HG02571 (cell line): ENCODE results near the gene LSM5.
"Not testable (repeated sequence)": the region's sequence is repeated elsewhere in the genome, so short reads cannot be mapped to it uniquely, and the experiment has no call there.

ENCODE experiments used
- ATAC-seq: cut with Tn5 transposase; IDR thresholded peaks from one replicate; pipeline ENCODE4 v1.9.1; 2021; ENCODE audit warnings: mild to moderate bottlenecking, moderate library complexity; ENCODE audit not compliant: unreplicated experiment

The LSM5 gene

DNA sequence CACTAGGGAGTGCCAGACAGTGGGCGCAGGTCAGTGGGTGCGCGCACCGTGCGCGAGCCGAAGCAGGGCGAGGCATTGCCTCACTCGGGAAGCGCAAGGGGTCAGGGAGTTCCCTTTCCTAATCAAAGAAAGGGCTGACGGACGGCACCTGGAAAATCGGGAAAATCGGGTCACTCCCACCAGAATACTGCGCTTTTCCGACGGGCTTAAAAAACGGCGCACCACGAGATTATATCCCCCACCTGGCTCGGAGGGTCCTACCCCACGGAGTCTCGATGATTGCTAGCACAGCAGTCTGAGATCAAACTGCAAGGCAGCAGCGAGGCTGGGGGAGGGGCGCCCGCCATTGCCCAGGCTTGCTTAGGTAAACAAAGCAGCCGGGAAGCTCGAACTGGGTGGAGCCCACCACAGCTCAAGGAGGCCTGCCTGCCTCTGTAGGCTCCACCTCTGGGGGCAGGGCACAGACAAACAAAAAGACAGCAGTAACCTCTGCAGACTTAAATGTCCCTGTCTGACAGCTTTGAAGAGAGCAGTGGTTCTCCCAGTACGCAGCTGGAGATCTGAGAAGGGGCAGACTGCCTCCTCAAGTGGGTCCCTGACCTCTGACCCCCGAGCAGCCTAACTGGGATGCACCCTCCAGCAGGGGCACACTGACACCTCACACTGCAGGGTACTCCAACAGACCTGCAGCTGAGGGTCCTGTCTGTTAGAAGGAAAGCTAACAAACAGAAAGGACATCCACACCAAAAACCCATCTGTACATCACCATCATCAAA lies 25.4 kb downstream of the LSM5 start:
- not testable (repeated sequence) for ATAC-seq

DNA sequence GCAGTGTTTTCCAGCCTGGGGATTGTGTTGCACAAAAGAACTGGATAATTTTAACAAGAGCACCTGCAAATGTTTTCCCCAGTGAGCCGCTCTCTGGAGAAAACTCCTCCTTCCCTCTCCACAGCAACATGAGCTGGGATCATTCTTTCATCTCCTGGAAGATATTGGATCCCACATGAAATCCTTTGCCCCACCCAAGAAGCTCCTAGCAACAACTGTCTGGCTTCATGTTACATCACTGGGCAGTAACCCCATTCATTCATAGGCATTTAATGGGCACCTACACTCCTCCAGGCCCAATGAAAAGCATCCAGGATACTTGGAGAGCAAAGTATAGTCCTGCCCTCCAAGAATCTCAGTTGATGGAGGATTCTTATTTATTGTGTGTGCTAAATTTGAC lies 27.2 kb downstream of the LSM5 start:
- no peak for ATAC-seq

DNA sequence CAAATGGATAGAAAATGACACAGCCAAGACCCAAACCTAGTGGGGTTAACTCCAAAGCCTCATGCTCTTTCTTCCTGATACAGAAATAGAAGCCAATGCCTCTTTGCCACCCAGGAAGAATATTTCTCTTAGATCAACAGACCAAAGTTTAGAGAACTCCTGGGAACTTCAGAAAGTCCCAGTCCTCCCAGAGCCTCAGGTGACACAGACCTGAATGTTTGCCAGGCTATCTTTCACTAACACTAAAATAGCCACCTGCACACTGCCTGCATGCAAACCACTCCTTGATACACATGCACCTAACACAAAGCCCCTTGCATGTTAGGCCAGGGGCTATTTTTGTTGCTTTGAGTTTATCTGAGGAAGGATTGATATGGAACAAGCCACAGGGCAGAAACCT lies 27.7 kb downstream of the LSM5 start:
- no peak for ATAC-seq

DNA sequence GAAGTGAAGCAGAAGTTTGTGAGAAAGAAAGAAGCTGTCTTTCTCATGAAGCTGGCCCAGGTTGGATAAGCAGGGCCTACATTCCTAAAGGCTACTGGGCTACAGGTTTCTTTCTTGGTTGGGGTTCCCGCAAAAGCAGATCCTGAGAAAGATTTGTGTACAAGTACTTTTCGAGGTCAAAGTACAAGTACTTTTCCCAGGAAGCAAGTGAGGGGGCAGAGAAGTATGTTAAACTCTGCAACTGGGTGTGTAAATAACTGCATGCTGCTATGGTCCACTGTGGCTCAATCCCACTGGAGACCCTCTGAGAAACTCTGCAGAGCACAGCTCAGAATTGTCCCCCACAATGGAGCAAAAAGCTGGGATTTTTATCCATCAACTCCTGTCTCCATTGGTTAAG lies 28.7 kb downstream of the LSM5 start:
- no peak for ATAC-seq

DNA sequence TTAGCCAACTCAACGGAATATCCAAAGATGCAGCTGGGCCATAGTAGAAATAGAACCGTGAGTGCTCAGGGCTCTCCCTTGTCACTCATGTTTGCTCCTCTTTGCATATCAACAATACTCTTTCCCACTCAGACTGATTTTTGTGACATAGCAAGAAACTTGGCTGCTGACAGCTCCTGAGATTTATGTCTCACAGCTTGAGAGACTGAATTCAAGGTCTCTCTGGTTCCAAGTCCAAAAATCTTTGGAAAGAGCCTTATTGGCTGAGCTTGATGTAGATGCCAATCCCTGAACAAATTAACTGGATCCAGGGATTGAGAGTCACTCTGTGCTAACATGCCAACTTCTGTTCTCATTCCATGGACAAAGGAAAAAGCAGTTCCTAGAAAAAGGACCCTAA lies 30.4 kb downstream of the LSM5 start:
- ATAC-seq, result no peak

DNA sequence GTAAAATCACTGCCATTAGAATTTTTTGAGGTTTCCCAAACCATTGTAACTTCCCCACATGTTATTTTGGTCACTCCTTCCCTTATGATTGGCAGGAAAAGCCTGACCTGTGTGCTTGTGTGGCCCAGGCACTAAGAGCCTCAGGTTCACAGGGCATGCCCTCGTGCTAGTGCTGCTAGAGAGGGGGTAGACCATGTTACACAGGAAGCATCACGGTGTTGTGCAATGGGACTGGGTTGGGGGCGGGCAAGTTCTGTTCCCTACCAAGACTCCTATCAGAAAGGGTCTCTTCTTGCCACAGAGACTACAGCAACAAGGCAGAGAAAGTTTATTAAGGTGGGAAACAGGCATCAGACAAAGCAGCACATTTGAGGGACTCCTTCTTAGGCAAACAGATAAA lies 32.2 kb downstream of the LSM5 start:
- ATAC-seq, result no peak

DNA sequence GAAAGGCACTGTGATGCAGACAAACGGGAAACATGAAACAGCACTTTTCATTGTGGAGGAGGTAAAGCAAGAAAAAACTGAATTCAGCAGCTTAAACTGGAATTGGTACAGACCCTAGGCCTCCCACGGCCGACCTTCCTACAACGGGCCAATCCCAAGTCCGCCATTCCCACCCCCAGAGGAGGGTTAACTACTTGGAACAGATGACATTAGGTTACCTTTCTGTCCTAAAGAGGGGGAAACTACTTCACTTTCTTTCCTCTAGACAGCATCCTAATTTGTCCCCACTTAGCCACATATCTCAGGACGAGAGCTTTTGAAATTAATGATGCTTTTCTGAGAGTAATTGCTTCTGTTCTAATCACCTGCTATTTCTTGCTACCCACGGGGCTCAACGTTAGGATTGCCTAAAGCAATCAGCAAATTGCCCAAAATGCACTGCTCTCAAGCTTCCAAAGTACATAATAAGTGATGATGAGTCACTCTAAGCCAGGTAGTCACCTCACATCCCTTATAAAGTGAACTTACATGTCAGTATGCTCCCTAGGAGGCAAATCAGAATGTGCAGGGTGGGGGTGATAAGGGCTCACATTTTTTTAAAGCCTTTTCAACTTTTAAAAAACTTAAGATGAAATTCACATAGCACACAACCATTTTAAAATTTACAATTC lies 36.7 kb downstream of the LSM5 start:
- no peak for ATAC-seq

DNA sequence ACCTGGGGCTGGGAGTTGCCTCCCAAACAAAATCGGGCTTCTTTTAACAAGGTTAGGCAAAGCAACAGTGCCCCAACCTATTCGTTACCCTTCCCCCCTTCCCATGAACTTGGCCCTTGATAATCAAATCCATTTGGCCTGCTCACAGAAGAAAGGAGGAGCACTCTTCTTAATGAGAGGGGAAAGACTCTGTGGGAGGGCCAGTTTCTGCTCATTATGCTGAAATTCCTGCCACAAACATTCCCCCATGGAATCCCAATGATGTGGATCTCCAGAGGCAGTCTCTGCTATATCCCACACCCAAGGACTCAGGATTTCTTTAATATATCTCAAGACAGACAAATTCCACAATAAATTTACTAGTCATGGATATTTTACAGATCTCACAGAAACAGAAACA lies 43.0 kb downstream of the LSM5 start:
- ATAC-seq, result no peak

DNA sequence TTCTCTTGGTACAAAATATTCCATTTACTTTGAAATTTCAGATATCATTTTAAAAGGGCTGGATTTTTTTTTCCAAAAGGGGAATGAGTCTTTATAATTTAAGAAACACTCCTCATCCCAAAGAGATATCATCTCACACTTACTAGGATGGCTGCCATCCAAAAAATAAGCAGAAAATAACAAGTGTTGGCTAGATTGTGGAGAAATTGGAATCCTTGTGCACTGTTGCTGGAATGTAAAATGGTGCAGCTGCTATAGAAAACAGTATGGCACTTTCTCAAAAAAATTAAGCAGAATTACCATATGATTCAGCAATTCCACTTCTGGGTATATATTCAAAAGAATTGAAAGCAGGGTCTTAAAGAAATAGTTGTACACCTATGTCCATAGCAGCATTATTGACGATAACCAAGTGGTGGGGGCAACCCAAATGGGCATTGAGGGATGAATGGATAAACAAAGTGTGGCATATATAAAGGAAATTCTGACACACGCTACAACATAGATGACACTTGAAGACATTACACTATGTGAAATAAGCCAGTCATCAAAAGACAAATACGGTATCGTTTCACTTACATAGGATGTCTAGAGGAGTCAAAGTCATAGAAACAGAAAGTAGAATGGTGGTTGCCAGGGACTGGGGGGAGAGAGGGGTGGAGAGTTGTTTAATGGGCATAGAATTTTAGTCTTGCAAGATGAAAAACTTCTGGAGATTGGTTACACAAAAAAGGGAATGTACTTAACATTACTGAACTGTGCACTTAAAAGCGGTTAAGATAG lies 53.8 kb downstream of the LSM5 start:
- no peak for ATAC-seq
